GM18499 (cell line): ENCODE results near the gene WDCP.
A peak's percentile ranks its signal among the peaks of the same experiment; 100 is the strongest.
"Not testable (repeated sequence)": the region's sequence is repeated elsewhere in the genome, so short reads cannot be mapped to it uniquely, and the experiment has no call there.

Experiments used
- ATAC-seq: cut with Tn5 transposase; IDR thresholded peaks from one replicate; pipeline ENCODE4 v1.9.1; 2021; ENCODE audit warnings: moderate number of reproducible peaks; ENCODE audit not compliant: insufficient read depth, unreplicated experiment

WDCP gene, protein sequence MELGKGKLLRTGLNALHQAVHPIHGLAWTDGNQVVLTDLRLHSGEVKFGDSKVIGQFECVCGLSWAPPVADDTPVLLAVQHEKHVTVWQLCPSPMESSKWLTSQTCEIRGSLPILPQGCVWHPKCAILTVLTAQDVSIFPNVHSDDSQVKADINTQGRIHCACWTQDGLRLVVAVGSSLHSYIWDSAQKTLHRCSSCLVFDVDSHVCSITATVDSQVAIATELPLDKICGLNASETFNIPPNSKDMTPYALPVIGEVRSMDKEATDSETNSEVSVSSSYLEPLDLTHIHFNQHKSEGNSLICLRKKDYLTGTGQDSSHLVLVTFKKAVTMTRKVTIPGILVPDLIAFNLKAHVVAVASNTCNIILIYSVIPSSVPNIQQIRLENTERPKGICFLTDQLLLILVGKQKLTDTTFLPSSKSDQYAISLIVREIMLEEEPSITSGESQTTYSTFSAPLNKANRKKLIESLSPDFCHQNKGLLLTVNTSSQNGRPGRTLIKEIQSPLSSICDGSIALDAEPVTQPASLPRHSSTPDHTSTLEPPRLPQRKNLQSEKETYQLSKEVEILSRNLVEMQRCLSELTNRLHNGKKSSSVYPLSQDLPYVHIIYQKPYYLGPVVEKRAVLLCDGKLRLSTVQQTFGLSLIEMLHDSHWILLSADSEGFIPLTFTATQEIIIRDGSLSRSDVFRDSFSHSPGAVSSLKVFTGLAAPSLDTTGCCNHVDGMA

GRCh38 chr2:24046930-24047702, at the start of gene WDCP:
Gene WDCP, minus strand, starts transcription at chr2:24047391. Its CDS starts 7,897 bp downstream, at chr2:24039494.
- ATAC-seq, result peak; percentile 95

DNA sequence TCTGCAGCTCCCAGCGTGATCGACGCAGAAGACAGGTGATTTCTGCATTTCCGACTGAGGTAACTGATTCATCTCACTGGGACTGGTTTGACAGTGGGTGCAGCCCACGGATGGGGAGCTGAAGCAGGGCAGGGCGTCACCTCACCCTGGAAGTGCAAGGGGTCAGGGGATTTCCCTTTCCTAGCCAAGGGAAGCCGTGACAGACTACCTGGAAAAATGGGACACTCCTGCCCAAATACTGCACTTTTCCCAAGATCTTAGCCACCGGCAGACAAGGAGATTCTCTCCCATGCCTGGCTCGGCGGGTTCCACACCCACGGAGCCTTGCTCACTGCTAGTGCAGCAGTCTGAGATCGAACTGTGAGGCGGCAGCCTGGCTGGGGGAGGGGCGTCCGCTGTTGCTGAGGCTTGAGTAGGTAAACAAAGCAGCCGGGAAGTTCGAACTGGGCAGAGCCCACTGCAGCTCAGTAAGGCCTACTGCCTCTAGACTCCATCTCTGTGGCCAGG, 48.0 kb upstream of the WDCP start:
- ATAC-seq, result not testable (repeated sequence)

- ATAC-seq, result not testable (repeated sequence)
Measured at GRCh38 chr2:24093270-24093669, 46.1 kb upstream of the WDCP start.

GRCh38 chr2:24088821-24089359, 41.7 kb upstream of the WDCP start:
- no peak for ATAC-seq

DNA sequence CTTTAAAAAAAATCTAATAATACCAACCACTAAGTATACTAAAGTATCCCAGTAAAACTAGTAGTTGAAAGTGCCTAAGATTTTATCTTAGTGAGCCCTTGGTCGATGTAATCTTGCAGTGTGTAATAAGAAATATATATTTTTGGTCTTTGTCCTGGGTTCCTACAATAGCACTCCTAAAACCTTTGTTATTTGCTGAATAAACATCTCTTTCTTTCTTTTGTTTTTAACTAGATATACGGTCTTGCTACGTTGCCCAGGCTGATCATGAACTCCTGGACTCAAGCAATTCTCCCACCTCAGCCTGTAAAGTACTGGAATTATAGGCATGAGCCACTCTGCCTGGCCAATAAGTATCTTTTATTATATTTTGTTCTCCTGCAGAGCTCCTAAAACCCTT, 39.8 kb upstream of the WDCP start:
- no peak for ATAC-seq

GRCh38 chr2:24086241-24086640, 39.0 kb upstream of the WDCP start:
- no peak for ATAC-seq

DNA sequence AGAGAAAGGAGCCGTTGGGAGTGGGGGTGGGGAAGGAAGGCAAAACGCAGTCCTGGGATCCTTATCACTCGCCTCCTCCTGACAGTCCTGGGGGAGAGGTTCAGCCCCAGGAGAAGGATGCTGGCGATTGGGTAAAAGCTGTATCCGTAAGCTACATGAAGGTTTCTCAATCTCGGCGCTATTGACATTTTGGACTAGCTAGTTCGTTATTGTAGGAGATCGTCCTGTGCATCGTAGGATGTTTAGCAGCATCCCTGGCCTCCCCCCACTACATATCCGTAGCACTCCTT, 38.0 kb upstream of the WDCP start:
- no peak for ATAC-seq

DNA sequence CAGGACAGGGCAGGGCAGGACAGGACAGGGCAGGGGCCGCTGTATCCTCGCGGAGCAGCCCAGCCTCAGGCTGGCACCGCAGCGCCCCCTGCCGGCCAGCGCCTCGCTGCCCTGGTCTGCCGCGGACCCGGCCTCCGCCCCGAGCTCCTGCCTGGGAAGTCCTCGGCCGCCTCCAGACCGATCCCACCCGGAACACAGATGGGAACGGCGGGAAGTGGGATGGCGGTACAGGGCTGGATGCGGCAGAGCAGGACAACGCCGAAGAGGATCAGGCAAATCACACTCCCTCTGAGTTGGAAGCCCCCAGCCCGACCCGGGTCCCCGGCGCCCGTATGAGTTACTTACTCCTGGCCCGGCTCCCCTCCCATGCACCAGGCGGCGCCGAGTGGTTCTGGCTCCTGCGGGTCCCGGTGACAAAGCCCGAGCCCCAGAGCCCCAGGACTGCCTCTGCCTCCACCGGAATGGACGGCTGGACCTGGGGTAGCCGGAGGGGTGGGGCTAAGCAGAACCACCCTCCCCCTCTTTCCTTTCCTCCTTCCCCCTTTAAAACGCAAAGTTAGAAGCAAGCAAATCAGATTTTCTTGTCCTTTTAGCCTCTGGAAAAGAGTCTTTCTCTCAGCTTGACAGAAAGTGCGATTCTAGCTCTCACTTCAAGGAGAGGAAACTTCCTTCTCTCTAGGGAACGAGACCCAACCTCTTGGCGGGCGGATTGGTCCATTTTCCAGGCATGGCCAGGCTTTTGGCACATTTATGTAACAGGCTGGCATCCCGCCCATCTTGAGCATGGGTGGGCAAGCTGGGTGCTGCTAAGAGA, 37.4 kb upstream of the WDCP start, which contains the start of gene TP53I3:
Gene TP53I3 (minus strand): TSS at position 449 of the 814 bp plus-strand sequence. CDS start 508 bp downstream, outside the sequence.
- ATAC-seq, result peak; percentile 40

DNA sequence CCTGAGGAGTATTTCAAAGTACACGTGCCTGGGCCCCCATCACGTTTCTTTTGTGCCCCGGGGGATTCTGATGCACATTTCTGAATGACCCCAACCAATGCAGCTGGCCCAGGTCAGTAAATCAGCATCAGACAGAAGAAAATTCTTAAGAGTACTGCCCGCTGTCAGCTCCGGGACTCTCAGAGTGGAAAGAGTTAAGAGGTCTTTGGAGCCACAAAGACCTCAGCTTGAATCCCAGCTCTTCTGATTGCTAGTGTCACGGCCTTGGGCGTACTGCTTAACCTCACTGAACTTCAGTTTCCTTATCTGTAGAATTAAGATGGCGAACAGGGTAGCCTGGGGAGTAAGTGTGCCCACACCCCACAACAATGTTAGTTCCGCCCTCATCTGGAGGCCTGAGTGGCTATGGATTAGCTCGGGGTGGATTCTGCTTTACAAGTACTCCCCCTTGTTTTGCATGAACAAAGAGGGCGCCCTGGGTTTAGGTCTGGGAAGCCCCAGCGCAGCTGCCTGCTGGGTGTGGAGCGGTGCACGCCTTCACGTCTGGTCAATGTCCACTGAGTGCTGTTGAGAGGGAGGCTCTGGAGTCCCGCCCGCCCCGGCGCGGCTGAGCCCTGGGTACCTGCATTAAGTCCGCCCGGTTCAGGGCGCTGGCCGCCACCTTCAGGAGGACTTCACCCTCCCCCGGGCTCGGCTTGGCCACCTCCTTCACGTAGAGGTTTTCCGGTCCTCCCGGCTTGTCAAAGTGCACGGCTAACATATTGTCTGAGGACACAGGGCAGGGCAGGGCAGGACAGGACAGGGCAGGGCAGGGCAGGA, 36.6 kb upstream of the WDCP start:
- ATAC-seq, result peak; percentile 72

- no peak for ATAC-seq
Measured at GRCh38 chr2:24082787-24083566, 35.8 kb upstream of the WDCP start.

DNA sequence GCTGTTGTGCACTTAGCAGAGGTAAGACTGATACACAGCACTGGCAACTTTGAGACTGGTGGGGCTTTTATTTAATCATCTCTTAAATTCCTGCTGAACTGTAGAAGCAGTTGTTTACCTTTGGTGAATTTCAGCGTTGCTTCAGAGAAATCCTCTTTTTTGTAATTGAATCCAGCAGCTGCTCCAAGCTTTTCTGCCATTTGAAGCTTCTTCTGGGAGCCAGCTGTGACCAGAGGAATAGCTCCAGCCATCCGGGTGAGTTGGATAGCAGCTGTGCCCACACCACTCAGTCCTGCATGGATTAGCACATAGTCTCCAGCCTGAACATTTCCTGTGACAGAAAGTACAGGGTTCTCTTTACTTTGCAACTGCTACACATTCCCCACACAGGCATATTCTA, 33.5 kb upstream of the WDCP start:
- no peak for ATAC-seq

DNA sequence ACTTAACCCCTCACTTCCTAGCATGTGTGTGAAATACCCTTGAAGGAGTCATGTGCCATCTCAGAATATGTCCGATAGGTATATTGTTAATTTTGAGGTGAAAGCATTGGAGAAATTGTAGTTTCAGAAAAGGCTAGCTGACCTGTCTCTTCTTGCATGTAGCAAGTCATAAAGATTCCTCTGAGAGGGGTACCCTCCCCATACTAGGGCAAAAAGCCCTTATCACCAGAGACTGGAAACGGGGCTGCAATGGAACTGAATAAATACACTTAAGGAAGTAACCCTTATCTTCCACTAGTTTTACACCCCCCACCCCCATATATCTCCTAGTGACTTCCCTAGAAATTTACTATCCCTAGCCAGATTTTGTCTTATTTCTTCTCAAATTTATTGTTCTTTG, 30.7 kb upstream of the WDCP start:
- ATAC-seq, result no peak

GRCh38 chr2:24077535-24077877, 30.3 kb upstream of the WDCP start:
- no peak for ATAC-seq

- ATAC-seq, result no peak
Measured at GRCh38 chr2:24076849-24077534, 29.8 kb upstream of the WDCP start.

GRCh38 chr2:24075915-24076848, 29.0 kb upstream of the WDCP start, which contains the start of gene SF3B6:
Gene SF3B6, minus strand, starts transcription at chr2:24076326. Its CDS starts 97 bp downstream, at chr2:24076229.
- peak; percentile 92 for ATAC-seq

- ATAC-seq, result no peak
Measured at GRCh38 chr2:24075259-24075658, 28.1 kb upstream of the WDCP start.
